ENCODE measurements around the gene KAZN.

GRCh38 chr1:14941864-14942263, 343.4 kb downstream of the KAZN start:
- TF ChIP-seq, protein P1, sequence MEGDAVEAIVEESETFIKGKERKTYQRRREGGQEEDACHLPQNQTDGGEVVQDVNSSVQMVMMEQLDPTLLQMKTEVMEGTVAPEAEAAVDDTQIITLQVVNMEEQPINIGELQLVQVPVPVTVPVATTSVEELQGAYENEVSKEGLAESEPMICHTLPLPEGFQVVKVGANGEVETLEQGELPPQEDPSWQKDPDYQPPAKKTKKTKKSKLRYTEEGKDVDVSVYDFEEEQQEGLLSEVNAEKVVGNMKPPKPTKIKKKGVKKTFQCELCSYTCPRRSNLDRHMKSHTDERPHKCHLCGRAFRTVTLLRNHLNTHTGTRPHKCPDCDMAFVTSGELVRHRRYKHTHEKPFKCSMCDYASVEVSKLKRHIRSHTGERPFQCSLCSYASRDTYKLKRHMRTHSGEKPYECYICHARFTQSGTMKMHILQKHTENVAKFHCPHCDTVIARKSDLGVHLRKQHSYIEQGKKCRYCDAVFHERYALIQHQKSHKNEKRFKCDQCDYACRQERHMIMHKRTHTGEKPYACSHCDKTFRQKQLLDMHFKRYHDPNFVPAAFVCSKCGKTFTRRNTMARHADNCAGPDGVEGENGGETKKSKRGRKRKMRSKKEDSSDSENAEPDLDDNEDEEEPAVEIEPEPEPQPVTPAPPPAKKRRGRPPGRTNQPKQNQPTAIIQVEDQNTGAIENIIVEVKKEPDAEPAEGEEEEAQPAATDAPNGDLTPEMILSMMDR (IDR thresholded peaks at IDR 0.05): no peak
- TF ChIP-seq POLR2A (IDR thresholded peaks at IDR 0.05) (no peak), POLR2AphosphoS5 (IDR thresholded peaks at IDR 0.05) (no peak)
